Right forelimb (tissue), 1 donor: ENCODE results near the gene ANKS1B.
"Not testable (repeated sequence)": the region's sequence is repeated elsewhere in the genome, so short reads cannot be mapped to it uniquely, and the experiment has no call there.

ENCODE experiments used
- DNase-seq: peaks from one replicate; pipeline ENCODE4 v3.0.0-alpha.2; 2018

The ANKS1B gene

GRCh38 chr12:99695050-99695449 is 289.7 kb downstream of the ANKS1B start:
- DNase-seq, result no peak

GRCh38 chr12:99686142-99686541 is 298.6 kb downstream of the ANKS1B start:
- DNase-seq, result no peak

GRCh38 chr12:99680276-99680675 is 304.5 kb downstream of the ANKS1B start:
- DNase-seq, result no peak

DNA sequence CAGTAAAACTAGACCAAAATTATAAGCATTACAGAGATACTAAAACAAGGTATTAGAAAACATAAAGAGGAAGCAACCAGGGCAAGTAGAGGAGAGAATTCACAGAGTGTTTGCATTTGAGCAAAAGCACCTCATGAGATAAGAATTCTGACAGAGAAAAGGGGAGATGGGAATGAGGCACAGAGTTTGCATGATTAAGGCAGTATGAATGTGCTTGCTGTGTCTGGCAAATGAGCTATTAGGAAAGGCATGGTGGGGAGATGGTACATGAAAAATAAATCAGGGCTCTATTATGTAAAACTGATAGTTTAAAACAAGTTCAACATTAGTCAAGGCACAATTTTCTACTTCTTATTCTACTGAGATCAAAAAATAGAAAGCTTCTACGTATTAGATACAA is 314.1 kb downstream of the ANKS1B start:
- DNase-seq, result no peak

- DNase-seq, result no peak
These were observed 325.9 kb downstream of the ANKS1B start for GRCh38 chr12:99658671-99659349.

DNA sequence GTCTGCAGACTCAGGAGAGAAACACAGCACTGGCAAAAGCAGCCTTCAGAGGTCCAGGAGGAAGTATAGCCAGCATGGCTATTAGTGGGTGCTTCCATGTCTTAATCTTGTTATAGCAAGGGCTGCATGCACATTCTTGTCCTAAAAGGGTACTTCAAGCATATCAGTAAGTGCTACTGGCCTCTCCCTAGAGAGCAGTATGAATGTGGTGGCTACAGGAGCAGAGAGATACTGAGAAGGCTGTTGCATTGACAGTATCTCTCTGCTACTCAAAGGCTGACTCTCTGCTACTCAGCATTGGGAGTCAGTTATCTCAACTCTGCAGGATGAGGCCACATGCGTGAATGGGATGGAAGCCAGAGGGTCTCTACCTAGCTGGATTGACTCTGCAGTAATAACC is 335.2 kb downstream of the ANKS1B start:
- DNase-seq, result no peak

- no peak for DNase-seq
These were observed 336.6 kb downstream of the ANKS1B start for GRCh38 chr12:99648183-99648582.

- DNase-seq, result no peak
These were observed 337.3 kb downstream of the ANKS1B start, which contains the start of gene GARIN6 for GRCh38 chr12:99647453-99647852. TSS of gene GARIN6 (plus strand) at chr12:99647753. CDS start at chr12:99648175, 422 bp downstream.

DNA sequence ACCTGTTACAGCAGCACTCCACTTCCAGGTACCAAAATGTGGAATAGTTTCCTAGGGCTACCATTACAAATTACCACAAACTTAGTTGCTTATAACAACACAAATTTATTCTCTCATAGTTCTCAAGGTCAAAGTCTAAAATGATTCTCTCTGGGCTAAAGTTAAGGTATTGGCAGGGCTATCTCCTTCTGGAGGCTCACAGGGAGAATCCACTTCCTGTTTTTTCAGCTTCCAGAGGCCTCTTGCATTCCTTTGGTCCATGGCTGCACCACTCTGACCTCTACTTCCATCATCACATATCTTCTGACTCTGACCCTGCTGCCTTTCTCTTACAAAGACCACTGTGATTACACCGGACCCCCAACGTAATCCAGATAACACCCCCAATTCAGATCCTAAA is 340.1 kb downstream of the ANKS1B start:
- no peak for DNase-seq

- no peak for DNase-seq
These were observed 357.3 kb downstream of the ANKS1B start for GRCh38 chr12:99627459-99627858.

- DNase-seq, result not testable (repeated sequence)
These were observed 360.1 kb downstream of the ANKS1B start for GRCh38 chr12:99624591-99624990.

- DNase-seq, result no peak
These were observed 364.6 kb downstream of the ANKS1B start for GRCh38 chr12:99620159-99620479.

DNA sequence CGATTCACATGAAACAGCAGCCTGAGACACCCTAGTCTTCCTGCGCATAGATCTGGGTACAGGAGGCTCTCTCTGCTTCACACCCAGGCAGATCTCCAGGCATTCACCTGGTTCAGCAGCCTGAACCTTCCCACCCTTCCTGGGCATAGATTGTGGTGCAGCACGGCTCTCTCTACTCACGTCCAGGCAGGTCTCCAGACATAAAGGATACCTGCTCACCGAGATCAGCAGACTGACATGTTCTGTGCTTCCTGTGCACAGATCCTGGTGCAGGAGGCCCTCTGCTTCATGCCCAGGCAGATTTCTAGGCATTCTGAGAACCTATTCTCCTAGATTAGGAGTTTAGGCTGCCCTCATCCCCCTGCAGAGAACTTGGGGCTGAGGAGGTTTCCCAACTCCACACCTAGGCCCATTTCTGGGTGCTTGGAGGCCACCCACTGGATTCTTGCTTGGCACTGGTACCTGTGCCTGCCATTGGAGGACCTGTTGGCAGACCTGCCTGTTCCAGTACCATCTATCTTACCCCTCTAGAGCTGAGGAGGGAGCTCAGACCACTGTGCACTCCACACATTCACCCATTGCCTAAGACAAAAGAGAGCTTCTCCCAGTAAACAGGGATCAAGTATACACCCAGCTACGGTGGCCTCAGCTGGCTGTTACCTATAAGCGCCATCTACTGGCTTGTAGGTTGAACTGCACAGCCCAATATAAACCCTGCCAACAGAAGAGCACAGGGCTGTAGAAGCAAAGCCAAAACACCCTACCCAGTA is 365.2 kb downstream of the ANKS1B start:
- no peak for DNase-seq

- DNase-seq, result no peak
These were observed 366.1 kb downstream of the ANKS1B start for GRCh38 chr12:99618657-99619056.

- no peak for DNase-seq
These were observed 373.1 kb downstream of the ANKS1B start for GRCh38 chr12:99611599-99611998.

DNA sequence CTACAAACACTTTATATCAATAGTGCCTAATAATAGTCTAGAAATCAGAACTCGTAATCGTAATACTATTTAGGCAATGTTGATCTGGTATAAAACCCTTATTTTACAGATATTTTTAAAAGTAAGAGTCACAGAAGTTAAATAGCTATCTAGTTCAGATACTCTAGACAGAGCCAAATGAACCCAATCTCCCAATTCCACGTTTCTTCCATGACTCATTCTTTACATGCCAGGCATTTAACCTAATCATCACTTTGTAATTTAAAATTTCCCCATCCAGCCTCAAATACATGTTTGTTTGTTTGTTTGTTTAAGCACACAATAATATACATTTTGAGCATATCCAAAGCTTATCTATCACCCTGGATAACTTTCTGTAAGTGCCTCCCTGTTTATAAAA is 373.6 kb downstream of the ANKS1B start:
- no peak for DNase-seq

- no peak for DNase-seq
These were observed 375.1 kb downstream of the ANKS1B start for GRCh38 chr12:99609455-99610181.

GRCh38 chr12:99600388-99600787 is 384.3 kb downstream of the ANKS1B start:
- no peak for DNase-seq

DNA sequence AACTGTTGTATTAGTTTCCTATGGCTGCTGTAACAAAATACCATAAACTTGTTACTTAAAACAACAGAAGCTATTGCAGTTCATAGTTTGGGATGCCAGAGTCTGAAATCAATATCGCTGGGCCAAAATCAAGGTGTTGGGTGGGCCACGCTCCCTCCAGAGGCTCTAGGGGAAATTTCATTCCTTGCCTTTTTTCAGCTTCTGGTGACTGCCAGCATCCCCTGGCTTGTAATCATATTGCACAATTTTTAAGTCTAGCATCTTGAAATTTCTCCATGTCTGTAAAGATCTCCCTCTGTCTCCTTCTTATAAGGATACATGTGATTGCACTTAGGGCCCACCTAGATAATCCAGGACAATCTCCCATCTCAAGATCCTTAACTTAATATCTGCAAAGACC is 386.0 kb downstream of the ANKS1B start:
- DNase-seq, result no peak

DNA sequence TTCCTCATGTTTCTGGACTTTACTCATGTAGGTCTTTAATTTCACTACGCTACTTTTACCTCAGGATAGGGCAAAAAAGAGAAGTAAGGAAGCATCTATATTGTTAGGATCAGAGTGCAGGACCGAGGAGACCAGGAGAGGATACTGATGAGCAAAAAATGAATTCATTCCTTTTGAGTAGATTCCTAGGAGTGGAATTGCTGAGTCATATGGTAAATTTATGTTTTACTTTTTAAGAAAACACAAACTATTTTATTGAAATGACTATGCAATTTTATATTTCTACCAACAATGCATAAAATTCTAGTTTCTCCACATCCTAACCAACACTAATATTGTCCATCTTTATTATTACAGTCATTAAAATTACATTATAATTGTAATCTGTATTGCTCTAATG is 388.0 kb downstream of the ANKS1B start:
- no peak for DNase-seq

- not testable (repeated sequence) for DNase-seq
These were observed 407.6 kb downstream of the ANKS1B start for GRCh38 chr12:99577125-99577524.

DNA sequence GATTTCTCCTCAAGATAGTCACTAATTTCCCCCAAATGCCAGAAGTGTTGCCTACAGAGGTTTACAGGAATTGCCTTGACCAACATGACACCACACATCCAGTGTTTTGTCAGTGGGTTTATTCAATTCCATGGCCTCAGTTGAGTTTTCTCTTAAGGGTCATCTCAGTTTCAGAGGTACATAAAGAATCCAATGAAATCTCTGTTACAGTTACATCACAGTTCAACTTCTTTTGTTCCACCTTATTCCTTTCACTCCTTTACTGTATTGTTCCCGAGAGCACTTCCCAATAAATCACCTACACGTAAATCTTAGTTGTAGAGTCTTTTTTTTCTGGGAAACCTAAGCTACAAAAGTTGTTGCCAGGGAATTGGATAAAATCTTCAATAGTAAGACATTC is 410.8 kb downstream of the ANKS1B start:
- no peak for DNase-seq

DNA sequence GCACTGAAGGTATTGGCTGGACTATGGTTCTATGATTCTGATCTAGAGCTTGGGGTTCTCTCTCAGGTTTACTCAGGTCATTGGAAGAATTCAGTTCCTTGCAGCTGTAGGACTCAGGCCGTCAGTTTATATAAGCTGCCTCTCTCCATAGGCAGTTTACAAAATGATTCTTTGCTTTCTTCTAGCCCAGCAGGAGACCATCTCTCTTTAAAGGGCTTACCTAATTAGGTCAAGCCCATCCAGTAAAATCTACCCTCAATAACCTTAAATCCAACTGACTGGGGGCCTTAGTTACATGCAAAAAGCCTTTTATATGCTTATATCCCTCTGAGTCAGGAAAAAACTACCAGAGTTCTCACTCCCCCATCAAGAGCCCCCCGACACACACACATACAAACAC is 417.7 kb downstream of the ANKS1B start:
- no peak for DNase-seq

GRCh38 chr12:99558109-99558508 is 426.6 kb downstream of the ANKS1B start:
- no peak for DNase-seq
